ENCODE results near the gene NUDT3. TPM values are rescaled to one million over a fixed set of nuclear protein-coding genes. Genes with fewer than 3 reads are reported as not detected.

NUDT3 gene
- polyA plus RNA-seq, 2 of the 4 experiments (the other 2 are of a cell fraction): 5.2 to 13.4 TPM

GRCh38 chr6:34360556-34360955, 31.9 kb downstream of the NUDT3 start:
- WGBS (ENCODE audit: missing lambda C conversion rate): 90% methylated on average over 2 of the region's 2 CpGs
- no peak for TF ChIP-seq HEYL (CRISPR knock-in tag; IDR thresholded peaks at IDR 0.05)
- TF ChIP-seq FOXS1 (CRISPR knock-in tag; IDR thresholded peaks at IDR 0.05): no peak
- TF ChIP-seq BHLHE40 (IDR thresholded peaks at IDR 0.05; ENCODE audit: low read depth, low read length): no peak
- no peak for TF ChIP-seq CHD2 (IDR thresholded peaks at IDR 0.05; ENCODE audit: low read length, partially characterized antibody)
- TF ChIP-seq KDM5A (IDR thresholded peaks at IDR 0.05): no peak
- Histone ChIP-seq H3K4me1 (peaks cover 7% of the 10 kb centered on the region; the same call in 1 of the 3 replicates), H3K27ac (no peak overlapping the region), H3K9me3 (no peaks in the 10 kb centered on the region), H3K4me3 (no peak overlapping the region), H3K4me2 (no peak overlapping the region)
- FAIRE-seq (no peak), DNase-seq (ENCODE audit: low read depth in 1 of 2, low spot score in 1 of 2) (no peak), ATAC-seq (no peak)
- ChIA-PET POLR2A (no interaction called here), CTCF (interaction anchor here (0.6 to 2.2 kb wide), 4 partner anchors 8 to 55 kb away, joined by 3 to 5 read pairs (median 3); no protein-coding TSS in a partner anchor)

GRCh38 chr6:34359418-34360158, 32.9 kb downstream of the NUDT3 start:
- no peaks in the 10 kb centered on the region for H3K9me3 ChIP-seq
- TF ChIP-seq POLR2AphosphoS2 (conservative IDR thresholded peaks at IDR 0.05; ENCODE audit: low read length): no peak
- ChIA-PET CTCF (interaction anchor here (1.0 kb wide), 1 partner anchor 193 kb away, joined by 3 read pairs; no protein-coding TSS in a partner anchor), POLR2A (no interaction called here)
- no peak overlapping the region for H3K27ac ChIP-seq
- peaks cover 7% of the 10 kb centered on the region; the same call in 1 of the 3 replicates for H3K4me1 ChIP-seq
- no peak overlapping the region for H3K4me3 ChIP-seq
- ATAC-seq (no peak), FAIRE-seq (no peak), DNase-seq (ENCODE audit: low read depth in 1 of 2, low spot score in 1 of 2) (no peak)
- WGBS (ENCODE audit: missing lambda C conversion rate): 96% methylated on average over 2 of the region's 2 CpGs
- H3K4me2 ChIP-seq: no peak overlapping the region

- no peaks in the 10 kb centered on the region for H3K9me3 ChIP-seq
- 90% methylated on average over 3 of the region's 3 CpGs for WGBS (ENCODE audit: missing lambda C conversion rate)
- ChIA-PET CTCF (no interaction called here), POLR2A (no interaction called here)
- TF ChIP-seq FOXS1 (CRISPR knock-in tag; IDR thresholded peaks at IDR 0.05) (no peak), MAX (IDR thresholded peaks at IDR 0.05) (no peak), HOXA7 (CRISPR knock-in tag; IDR thresholded peaks at IDR 0.05) (no peak), FOSL2 (IDR thresholded peaks at IDR 0.05) (no peak), FOSL2 (CRISPR knock-in tag; IDR thresholded peaks at IDR 0.05) (no peak), CTCF (IDR thresholded peaks at IDR 0.05) (no peak), NFE2L2 (conservative IDR thresholded peaks at IDR 0.05; ENCODE audit: low read length) (no peak), TFCP2L1 (CRISPR knock-in tag; IDR thresholded peaks at IDR 0.05) (no peak), ZFP36 (IDR thresholded peaks at IDR 0.05; ENCODE audit: borderline replicate concordance, partially characterized antibody) (no peak), E2F6 (IDR thresholded peaks at IDR 0.05; ENCODE audit: borderline replicate concordance, low read depth) (no peak), RFX5 (IDR thresholded peaks at IDR 0.05) (no peak)
- no peak overlapping the region for H3K27ac ChIP-seq
- no peak overlapping the region for H3K4me2 ChIP-seq
- no peak for ATAC-seq
- peaks cover 7% of the 10 kb centered on the region; the same call in 1 of the 3 replicates for H3K4me1 ChIP-seq
- H3K4me3 ChIP-seq: no peak overlapping the region
- FAIRE-seq: no peak
- DNase-seq (ENCODE audit: low read depth in 1 of 2, low spot score in 1 of 2): no peak
Measured at GRCh38 chr6:34358389-34358905, 34.0 kb downstream of the NUDT3 start.

- no peak for FAIRE-seq
- POLR2A ChIA-PET: no interaction called here
- CTCF ChIA-PET: no interaction called here
- Histone ChIP-seq H3K27ac (no peak overlapping the region), H3K4me3 (no peak overlapping the region), H3K4me2 (no peak overlapping the region), H3K9me3 (no peaks in the 10 kb centered on the region), H3K4me1 (peaks cover 7% of the 10 kb centered on the region; the same call in 1 of the 3 replicates)
- ATAC-seq: no peak
- no peak for DNase-seq (ENCODE audit: low read depth in 1 of 2, low spot score in 1 of 2)
- WGBS (ENCODE audit: missing lambda C conversion rate): 81% methylated on average over 1 of the region's 1 CpG
- TF ChIP-seq MYC (IDR thresholded peaks at IDR 0.05; ENCODE audit: borderline replicate concordance, low read length): no peak
- TF ChIP-seq NFE2L2 (conservative IDR thresholded peaks at IDR 0.05; ENCODE audit: low read length): no peak
- TF ChIP-seq RFX5 (IDR thresholded peaks at IDR 0.05): no peak
- TF ChIP-seq ZSCAN20 (CRISPR knock-in tag; IDR thresholded peaks at IDR 0.05): no peak
- TF ChIP-seq HEYL (CRISPR knock-in tag; IDR thresholded peaks at IDR 0.05): no peak
- no peak for TF ChIP-seq FOXS1 (CRISPR knock-in tag; IDR thresholded peaks at IDR 0.05)
- TF ChIP-seq SMC3 (IDR thresholded peaks at IDR 0.05): no peak
- no peak for TF ChIP-seq ZC3H11A (IDR thresholded peaks at IDR 0.05)
- no peak for TF ChIP-seq REST (IDR thresholded peaks at IDR 0.05)
- no peak for TF ChIP-seq POLR2A (IDR thresholded peaks at IDR 0.05; ENCODE audit: low read length)
- TF ChIP-seq RNF2 (IDR thresholded peaks at IDR 0.05; ENCODE audit: borderline replicate concordance, low read depth): no peak
Measured at GRCh38 chr6:34357937-34358336, 34.5 kb downstream of the NUDT3 start.

Data from A549 (cell line).